ENCODE results near the gene CNN3.
A peak's percentile ranks its signal among the peaks of the same experiment; 100 is the strongest.

CNN3 gene

DNA sequence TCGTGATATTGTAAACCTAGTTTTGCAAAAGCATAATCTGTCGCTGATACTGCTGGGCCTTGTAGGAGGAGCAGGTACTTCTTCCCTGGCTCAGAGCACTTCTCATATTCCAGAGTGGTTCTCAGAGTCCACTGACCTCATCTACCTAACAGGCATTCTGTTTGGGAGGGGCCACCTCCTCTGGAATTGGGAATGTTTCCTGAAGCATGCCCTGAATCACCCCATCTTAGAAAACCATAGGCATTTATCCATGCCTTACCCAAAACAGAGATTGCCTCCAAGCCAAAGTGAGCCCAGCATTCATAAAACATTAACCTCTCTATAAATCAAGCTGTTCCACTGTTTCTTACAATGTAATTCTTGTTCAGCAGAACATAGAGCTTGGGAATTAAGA is 71.6 kb downstream of the CNN3 start:
- peak; percentile 71 for DNase-seq (ENCODE audit: low spot score)

DNA sequence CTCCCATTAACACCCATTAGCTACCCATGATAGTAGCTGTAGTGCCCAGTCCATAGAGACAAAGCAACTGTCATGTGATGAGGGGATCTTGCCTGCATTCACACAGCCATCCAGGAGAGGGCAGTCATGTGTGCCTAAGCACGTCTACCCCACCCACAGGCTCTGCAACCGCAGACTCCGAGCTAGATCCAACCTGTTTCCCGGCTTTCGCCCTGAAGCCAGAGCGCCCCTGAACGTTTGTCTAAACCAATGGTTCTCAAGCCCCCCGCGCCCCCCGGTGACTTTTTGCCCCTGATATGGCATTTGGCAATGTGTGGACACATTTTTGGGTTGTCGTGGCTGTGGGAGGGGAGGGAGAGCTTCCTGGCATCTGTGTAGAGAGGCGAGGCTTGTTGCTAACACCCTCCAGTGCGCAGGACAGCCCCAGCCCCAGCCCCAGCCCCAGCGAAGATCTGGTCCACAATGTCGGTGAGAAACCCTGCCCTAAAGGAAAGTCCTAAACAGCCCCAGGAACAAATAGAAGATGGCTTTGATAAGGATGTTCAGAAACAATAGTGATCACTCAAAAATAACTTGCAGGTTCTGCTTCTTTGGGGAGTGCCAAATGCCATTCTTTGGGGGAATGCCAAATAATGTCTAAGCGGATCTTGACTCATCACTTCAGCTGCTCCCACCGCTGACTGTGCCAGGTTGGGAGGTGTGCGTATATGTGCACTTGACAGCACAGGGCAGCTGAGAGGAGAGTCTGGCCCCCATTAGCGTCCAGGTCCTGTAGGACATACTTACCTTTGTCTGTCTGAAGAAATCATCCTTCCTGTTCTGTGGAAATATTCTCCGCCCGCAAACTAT is 72.2 kb downstream of the CNN3 start:
- peak; percentile 86 for DNase-seq (ENCODE audit: low spot score)

DNA sequence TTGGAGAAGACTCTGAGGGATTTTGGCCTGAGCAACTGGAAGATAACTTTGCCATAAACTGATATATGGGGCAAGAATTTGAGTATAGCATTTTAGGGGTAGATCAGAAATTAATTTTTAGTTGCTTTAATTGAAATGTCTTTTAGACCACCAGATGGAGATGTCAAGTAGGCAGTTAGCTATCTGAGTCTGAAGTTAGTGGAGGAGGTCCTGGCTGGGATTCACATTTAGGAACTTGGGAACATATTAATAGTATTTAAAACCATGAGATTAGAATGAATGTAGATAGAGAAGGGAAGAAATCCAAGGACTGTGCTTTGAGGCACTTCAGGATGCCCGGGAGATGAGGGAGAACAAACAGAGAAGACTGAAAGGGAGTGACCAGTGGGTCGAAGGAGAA is 74.1 kb downstream of the CNN3 start:
- DNase-seq (ENCODE audit: low spot score): no peak

DNA sequence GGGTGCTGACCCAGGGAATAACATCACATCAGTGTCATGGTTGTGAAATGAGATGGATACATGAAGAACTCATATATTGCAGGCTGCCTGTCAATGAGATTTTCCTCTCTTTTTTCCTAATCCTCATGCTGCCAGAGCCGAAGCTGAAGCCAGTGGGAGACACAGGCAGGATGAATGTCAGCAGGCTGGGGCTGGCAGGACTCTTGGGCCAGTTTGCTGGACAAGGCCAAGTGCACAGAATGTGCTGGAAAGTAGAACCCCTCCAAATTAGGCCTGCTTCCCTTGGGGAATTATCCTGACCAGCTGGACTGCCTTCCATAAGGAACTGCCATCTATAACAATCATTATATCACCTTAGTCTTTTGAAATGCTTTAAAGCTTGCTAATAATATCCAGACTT is 75.3 kb downstream of the CNN3 start:
- DNase-seq (ENCODE audit: low spot score): peak; percentile 92
